AG09319 (cell line): ENCODE measurements around the gene TP53INP2.
A peak's percentile ranks its signal among the peaks of the same experiment; 100 is the strongest.

ENCODE experiments used
- DNase-seq: peaks from one replicate; pipeline ENCODE4 v3.0.0-alpha.2; 2010; ENCODE audit warnings: low read depth; ENCODE audit errors: extremely low read depth
- TF ChIP-seq, protein P1 (sequence below): IDR thresholded peaks from 2 replicates; pipeline ENCODE4 v1.5.1; 2011; ENCODE audit warnings: low read depth, mild to moderate bottlenecking, inconsistent platforms, low read length, moderate library complexity

TP53INP2 gene

DNA sequence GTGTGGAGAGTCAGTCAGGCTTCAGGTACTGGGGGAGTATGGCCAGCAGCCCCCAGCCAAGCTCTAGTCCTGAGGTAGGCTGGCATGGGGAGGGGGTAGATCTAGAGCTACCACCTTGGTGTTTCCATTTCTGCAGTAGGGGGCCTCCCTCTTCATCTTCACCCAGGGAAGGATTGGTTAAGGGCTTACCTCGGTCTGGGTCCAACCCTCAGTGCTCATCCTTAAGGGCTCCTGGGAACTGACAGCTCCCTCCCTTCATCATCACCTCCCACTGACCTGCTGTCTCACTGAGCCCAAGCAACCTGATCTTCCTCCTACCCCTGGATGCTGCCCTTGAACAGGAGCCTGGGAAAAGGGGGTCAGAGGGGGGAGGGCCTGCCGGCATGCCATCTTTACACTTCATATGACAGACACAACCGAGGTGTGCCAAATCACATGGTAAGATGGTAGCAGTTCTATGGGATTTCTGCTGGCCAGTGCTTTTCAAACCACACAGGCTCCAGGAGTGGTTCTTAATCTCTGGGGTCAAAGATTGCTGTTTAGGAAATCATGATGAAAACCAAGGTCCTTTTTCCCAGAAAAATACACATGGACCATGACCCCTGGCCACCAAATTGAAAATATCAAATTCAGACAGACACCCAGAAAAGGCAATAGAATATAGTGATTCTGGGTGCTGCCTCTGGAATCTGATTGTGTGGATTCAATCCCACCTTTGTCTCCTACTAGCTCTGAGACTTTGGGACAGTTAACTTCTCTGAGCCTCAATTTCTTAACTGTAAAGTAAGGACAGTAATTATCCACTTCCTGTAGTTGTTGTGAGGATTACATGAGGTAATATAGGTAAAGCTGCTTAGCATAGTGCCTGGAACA lies 3.0 kb downstream of the TP53INP2 start:
- DNase-seq = no peak
- TF ChIP-seq, protein P1, sequence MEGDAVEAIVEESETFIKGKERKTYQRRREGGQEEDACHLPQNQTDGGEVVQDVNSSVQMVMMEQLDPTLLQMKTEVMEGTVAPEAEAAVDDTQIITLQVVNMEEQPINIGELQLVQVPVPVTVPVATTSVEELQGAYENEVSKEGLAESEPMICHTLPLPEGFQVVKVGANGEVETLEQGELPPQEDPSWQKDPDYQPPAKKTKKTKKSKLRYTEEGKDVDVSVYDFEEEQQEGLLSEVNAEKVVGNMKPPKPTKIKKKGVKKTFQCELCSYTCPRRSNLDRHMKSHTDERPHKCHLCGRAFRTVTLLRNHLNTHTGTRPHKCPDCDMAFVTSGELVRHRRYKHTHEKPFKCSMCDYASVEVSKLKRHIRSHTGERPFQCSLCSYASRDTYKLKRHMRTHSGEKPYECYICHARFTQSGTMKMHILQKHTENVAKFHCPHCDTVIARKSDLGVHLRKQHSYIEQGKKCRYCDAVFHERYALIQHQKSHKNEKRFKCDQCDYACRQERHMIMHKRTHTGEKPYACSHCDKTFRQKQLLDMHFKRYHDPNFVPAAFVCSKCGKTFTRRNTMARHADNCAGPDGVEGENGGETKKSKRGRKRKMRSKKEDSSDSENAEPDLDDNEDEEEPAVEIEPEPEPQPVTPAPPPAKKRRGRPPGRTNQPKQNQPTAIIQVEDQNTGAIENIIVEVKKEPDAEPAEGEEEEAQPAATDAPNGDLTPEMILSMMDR = no peak

DNA sequence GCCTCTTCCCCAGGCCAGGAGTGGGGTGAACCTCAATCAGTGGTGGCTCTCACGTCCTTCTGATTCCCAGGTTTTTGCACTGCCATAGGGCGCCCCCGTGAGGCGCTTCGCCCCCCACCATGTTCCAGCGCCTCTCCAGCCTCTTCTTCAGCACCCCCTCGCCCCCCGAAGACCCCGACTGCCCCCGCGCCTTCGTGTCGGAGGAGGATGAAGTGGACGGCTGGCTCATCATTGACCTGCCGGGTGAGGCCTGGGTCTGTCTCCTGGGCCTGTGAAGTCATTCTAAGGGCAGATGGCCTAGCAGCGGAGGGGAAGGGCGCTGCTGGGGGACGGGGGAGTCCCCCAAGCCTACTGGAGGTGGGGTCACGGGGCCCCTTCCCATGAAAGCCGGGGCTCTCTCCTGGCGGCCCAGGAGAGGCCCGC lies 4.5 kb downstream of the TP53INP2 start:
- TF ChIP-seq, protein P1 = peak; percentile 62
- DNase-seq = no peak

DNA sequence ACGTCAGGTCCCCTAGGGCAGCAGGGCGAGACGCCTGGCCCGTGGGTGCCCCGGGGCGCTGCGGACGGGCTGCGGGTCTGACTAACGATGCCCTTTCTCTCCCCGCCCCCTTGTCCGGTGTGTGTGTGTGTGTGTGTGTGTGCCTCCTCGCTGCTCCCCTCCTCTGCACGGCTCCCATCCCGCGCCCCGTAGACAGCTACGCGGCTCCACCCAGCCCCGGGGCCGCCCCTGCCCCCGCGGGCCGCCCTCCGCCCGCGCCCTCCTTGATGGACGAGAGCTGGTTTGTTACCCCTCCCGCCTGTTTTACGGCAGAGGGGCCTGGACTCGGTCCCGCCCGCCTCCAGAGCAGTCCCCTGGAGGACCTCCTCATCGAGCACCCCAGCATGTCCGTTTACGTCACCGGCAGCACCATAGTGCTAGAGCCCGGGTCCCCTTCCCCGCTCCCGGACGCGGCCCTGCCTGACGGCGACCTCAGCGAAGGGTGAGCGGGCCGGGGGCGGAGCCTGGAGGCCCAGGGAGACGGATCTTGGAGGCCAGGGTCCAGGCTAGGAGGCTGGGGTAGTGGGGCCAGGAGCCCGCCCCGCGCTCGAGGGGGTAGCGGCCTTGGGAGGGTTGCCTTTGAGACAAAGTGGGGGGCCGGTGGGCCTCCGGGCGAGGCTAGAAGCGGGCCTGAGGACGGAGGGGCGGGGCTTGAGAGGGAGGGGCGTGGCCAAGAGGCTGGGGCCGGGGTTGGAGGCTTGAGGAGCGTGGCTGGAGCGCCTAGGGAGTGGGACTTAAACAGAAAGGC lies 5.1 kb downstream of the TP53INP2 start:
- TF ChIP-seq, protein P1 = no peak
- peak; percentile 52 for DNase-seq

DNA sequence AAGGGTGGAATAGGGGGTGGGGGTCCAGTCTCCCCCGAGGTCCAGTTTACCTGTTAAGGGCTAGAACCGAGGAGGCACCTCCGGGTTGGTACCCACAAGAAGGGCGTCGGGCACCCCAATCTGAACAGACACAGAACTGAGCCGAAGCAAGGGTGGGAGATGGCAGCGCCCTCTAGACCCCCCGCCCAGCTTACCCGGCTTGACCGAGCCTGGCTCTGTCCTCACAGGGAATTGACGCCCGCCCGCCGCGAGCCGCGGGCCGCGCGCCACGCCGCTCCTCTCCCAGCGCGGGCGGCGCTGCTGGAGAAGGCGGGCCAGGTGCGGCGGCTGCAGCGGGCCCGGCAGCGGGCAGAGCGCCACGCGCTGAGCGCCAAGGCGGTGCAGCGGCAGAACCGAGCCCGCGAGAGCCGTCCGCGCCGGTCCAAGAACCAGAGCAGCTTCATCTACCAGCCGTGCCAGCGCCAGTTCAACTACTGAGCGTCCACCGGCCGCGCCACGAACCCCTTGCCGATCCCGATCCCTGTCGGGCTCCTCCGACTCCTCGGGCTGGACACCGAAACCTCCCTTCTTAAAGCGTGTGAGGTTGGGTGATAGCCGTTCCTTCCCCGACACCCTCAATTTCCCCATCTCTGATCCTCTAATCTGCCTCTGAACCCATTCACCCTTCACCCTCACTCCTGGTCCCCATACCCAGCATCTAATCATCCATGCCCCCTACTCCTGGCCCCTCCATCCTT lies 5.9 kb downstream of the TP53INP2 start:
- TF ChIP-seq, protein P1 = peak; percentile 42
- peak; percentile 16 for DNase-seq

DNA sequence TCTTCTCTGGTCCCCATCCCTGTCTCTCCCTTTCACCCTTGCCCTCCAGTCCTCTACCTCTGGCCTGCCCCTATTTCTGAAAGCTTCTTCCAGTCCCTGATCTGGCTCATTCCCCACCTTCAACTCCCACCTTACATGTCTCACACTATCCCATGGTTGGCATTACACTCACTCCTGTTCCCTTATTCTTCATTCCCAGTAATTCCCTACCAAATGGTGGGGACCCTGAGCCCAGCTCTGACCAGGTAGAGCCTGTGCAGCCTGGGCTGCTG lies 6.4 kb downstream of the TP53INP2 start:
- no peak for DNase-seq

DNA sequence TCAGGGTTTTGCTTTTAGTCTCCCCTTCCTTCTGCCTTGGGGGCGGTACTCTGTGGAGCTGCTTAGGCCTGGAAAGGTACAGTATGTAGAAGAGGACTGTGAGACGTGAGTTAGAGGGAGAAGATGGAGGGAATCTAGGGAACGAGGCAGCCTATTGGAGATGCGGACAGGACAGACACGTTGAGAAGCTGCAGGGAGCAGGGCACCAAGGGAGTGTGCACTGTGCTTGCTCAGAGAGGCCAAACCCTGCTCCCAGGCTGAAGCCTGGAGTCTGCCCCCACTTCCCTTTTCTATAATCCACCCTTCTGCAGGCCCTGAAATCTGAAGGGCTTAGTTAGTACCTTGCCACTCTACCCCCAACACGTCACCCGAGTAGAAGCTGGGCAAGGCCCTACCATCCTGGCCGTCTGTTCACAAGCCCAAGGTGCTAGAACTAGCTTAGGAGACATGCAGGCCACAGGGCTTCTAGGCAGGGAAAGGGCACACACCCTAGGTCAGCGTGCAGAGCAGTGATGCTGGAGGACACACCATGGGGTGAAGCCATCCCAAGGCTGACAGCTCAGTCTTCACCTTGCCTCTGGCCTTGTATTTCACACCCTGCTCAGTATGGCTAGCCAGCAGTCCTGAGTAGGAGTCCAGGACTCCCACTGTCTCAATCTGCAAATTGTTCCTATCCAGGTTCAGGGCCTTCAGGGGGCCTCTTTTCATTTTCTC lies 6.9 kb downstream of the TP53INP2 start:
- TF ChIP-seq, protein P1 = no peak
- DNase-seq = no peak

More for the DNA sequence above, 6.4 kb downstream of the TP53INP2 start:
- TF ChIP-seq, protein P1 = no peak
